PC-3 (cell line): Measurements from ENCODE around the gene R3HCC1L. TPM values are rescaled to one million over a fixed set of nuclear protein-coding genes. Genes with fewer than 3 reads are reported as not detected.

Experiments used
- ATAC-seq: fragments of 200-7000 bp; cut with Tn5 transposase; 2 replicates; pipeline ENCODE4 v1.9.1; 2020; ENCODE audit warnings: mild to moderate bottlenecking, moderate library complexity
- BruUV-seq: library from RNA; stranded (reverse); fragments of 400-500 nt; replicated peaks from 2 replicates; lab custom pipeline; 2021; lab: Mats Ljungman, UMichigan
- CTCF ChIA-PET: fragments of 300-600 bp; sonication (Branson Sonifier 250); formaldehyde crosslinking; loops from one replicate; lab custom pipeline; 2022; ENCODE audit warnings: antibody characterized with exemption; lab: Charles Lee
- POLR2A ChIA-PET: fragments of 300-600 bp; sonication (Branson Sonifier 250); formaldehyde crosslinking; loops from one replicate; lab custom pipeline; 2022; ENCODE audit warnings: antibody characterized with exemption; ENCODE audit not compliant: unreplicated experiment; lab: Charles Lee
- DNase-seq: peaks from one replicate; pipeline ENCODE4 v3.0.0-alpha.2; 2015
- H2AFZ ChIP-seq: fragments of 300-600 bp; sonication (generic); 2 replicates; pipeline ENCODE4 v1.6.0; 2016; ENCODE audit warnings: antibody characterized with exemption, low read length
- H3F3A ChIP-seq: fragments of 300-600 bp; sonication (generic); one replicate; pipeline ENCODE4 v1.6.0; 2017; ENCODE audit warnings: antibody characterized with exemption, low read length, control low read depth, mild to moderate bottlenecking; ENCODE audit not compliant: unreplicated experiment
- H3K27ac ChIP-seq: fragments of 300-600 bp; sonication (generic); 2 replicates; pipeline ENCODE4 v1.5.1; 2016; ENCODE audit warnings: mild to moderate bottlenecking, low read length
- H3K27me3 ChIP-seq: fragments of 300-600 bp; sonication (generic); 2 replicates; pipeline ENCODE4 v1.6.1; 2016; ENCODE audit warnings: low read length, mixed read lengths
- H3K36me3 ChIP-seq: fragments of 300-600 bp; sonication (generic); 2 replicates; pipeline ENCODE4 v1.6.1; 2016; ENCODE audit warnings: low read depth, mixed run types, low read length, mixed read lengths
- H3K4me1 ChIP-seq: fragments of 300-600 bp; sonication (generic); 2 replicates; pipeline ENCODE4 v1.5.1; 2016; ENCODE audit warnings: low read length; ENCODE audit not compliant: insufficient read depth
- H3K4me2 ChIP-seq: fragments of 300-600 bp; sonication (generic); 2 replicates; pipeline ENCODE4 v1.6.0; 2016; ENCODE audit warnings: low read length
- H3K4me3 ChIP-seq: fragments of 300-600 bp; sonication (generic); 2 replicates; pipeline ENCODE4 v1.5.1; 2016; ENCODE audit warnings: mild to moderate bottlenecking, low read length, mixed read lengths
- H3K79me2 ChIP-seq: fragments of 300-600 bp; sonication (generic); 2 replicates; pipeline ENCODE4 v1.6.1; 2017; ENCODE audit warnings: low read length, mixed read lengths
- H3K9ac ChIP-seq: fragments of 300-600 bp; sonication (generic); 2 replicates; pipeline ENCODE4 v1.6.0; 2016; ENCODE audit warnings: mild to moderate bottlenecking, low read length
- H3K9me2 ChIP-seq: fragments of 300-600 bp; sonication (generic); replicated peaks from 2 replicates; pipeline ENCODE4 v1.6.1; 2016; ENCODE audit warnings: mixed run types, low read length, mixed read lengths
- H3K9me3 ChIP-seq: fragments of 300-600 bp; sonication (generic); 2 replicates; pipeline ENCODE4 v1.6.1; 2016; ENCODE audit warnings: low read length, mixed read lengths
- H4K20me1 ChIP-seq: fragments of 300-600 bp; sonication (generic); 2 replicates; pipeline ENCODE4 v1.6.1; 2016; ENCODE audit warnings: low read length, mixed read lengths
- CTCF ChIP-seq: fragments of 300-600 bp; sonication (generic); conservative IDR thresholded peaks from 2 replicates; pipeline ENCODE4 v1.5.1; 2017; ENCODE audit warnings: antibody characterized with exemption, low read depth, mild to moderate bottlenecking, low read length
- EZH2 ChIP-seq: fragments of 300-600 bp; sonication (generic); IDR thresholded peaks from one replicate; pipeline ENCODE4 v1.6.1; 2017; ENCODE audit warnings: antibody characterized with exemption, mild to moderate bottlenecking, low read length; ENCODE audit not compliant: unreplicated experiment
- EZH2phosphoT487 ChIP-seq: fragments of 300-600 bp; sonication (generic); IDR thresholded peaks from 2 replicates; pipeline ENCODE4 v1.6.1; 2018; ENCODE audit warnings: mild to moderate bottlenecking, antibody characterized with exemption, low read length, borderline replicate concordance
- intact Hi-C: fragments of 100-400 bp; cut with micrococcal nuclease; formaldehyde crosslinking; loops from 2 replicates; pipeline ENCODE4 v1.9.0; 2023
- total RNA-seq: library from RNA; depleted of rRNA; stranded (reverse); fragments of >200 nt; gene quantifications from 2 replicates; pipeline ENCODE4 v1.2.3, GENCODE V29; 2014; rRNA removed

R3HCC1L gene
- total RNA-seq, 1 experiment from 2014 or later: 15.3 TPM

- TF ChIP-seq EZH2phosphoT487 (no peak), CTCF (no peak), EZH2 (no peak)
- no peaks in the 10 kb centered on the region for H4K20me1 ChIP-seq
- ChIA-PET CTCF (no interaction called here), POLR2A (no interaction called here)
- no peak overlapping the region for H3K4me2 ChIP-seq
- no peaks in the 10 kb centered on the region for H3K79me2 ChIP-seq
- no TSS peak for BruUV-seq
- H3K9me2 ChIP-seq: no peaks in the 10 kb centered on the region
- H3K4me3 ChIP-seq: no peak overlapping the region
- no peak overlapping the region for H3K27ac ChIP-seq
- DNase-seq: no peak
- ATAC-seq: no peak
- peaks cover 5% of the 10 kb centered on the region; the same call in 1 of the 2 replicates for H3K4me1 ChIP-seq
- no peaks in the 10 kb centered on the region for H3K27me3 ChIP-seq
- no peaks in the 10 kb centered on the region for H3K36me3 ChIP-seq
- H3F3A ChIP-seq: no peaks in the 10 kb centered on the region
- no peaks in the 10 kb centered on the region for H3K9me3 ChIP-seq
- no peak overlapping the region for H2AFZ ChIP-seq
- intact Hi-C loops: no loop called here
- no peak overlapping the region for H3K9ac ChIP-seq
These were observed 159.3 kb downstream of the R3HCC1L start for GRCh38 chr10:98293550-98294269.

- no peaks in the 10 kb centered on the region for H3K36me3 ChIP-seq
- H3K9me3 ChIP-seq: no peaks in the 10 kb centered on the region
- no peaks in the 10 kb centered on the region for H4K20me1 ChIP-seq
- no peak overlapping the region for H3K9ac ChIP-seq
- no peak overlapping the region for H3K4me2 ChIP-seq
- intact Hi-C loops: no loop called here
- no peak overlapping the region for H3K4me3 ChIP-seq
- H3K79me2 ChIP-seq: no peaks in the 10 kb centered on the region
- H3F3A ChIP-seq: no peaks in the 10 kb centered on the region
- ChIA-PET CTCF (no interaction called here), POLR2A (no interaction called here)
- no peak overlapping the region for H2AFZ ChIP-seq
- H3K9me2 ChIP-seq: no peaks in the 10 kb centered on the region
- no peak for ATAC-seq
- peaks cover 5% of the 10 kb centered on the region; the same call in 1 of the 2 replicates for H3K4me1 ChIP-seq
- no peaks in the 10 kb centered on the region for H3K27me3 ChIP-seq
- DNase-seq: no peak
- H3K27ac ChIP-seq: no peak overlapping the region
- BruUV-seq: no TSS peak
- TF ChIP-seq EZH2phosphoT487: no peak
These were observed 159.8 kb downstream of the R3HCC1L start for GRCh38 chr10:98294270-98294627.

Other genes starting within 250 kb of the R3HCC1L start
- gene CRTAC1, start 104.0 kb upstream of the R3HCC1L start, total RNA-seq: not detected in 2 replicates
- 7.8 and 8.2 TPM in 2 replicates for gene LOXL4, start 133.5 kb downstream of the R3HCC1L start, total RNA-seq